ENCODE results near the gene TALDO1. TPM values are rescaled to one million over a fixed set of nuclear protein-coding genes. Genes with fewer than 3 reads are reported as not detected.

TALDO1 gene
- total RNA-seq, 1 experiment from 2014 or later: 137 TPM

- H3K36me3 Mint-ChIP-seq (ENCODE audit: insufficient read depth, unreplicated experiment): peaks cover 37% of the 10 kb centered on the region
- peak; percentile 74 for DNase-seq (ENCODE audit: unreplicated experiment)
- TF ChIP-seq CTCF (IDR thresholded peaks at IDR 0.05; ENCODE audit: unreplicated experiment): no peak
- CTCF ChIA-PET: interaction anchor here (0.6 to 1.9 kb wide), 4 partner anchors 21 to 56 kb away, joined by 3 to 5 read pairs (median 5); no protein-coding TSS in a partner anchor
- POLR2A ChIA-PET: interaction anchor here (0.5 to 5.4 kb wide), 8 partner anchors 22 to 135 kb away, joined by 3 to 57 read pairs (median 4); partner anchors contain the start of gene TALDO1
- peak overlapping the region; percentile 46 for H3K27ac Mint-ChIP-seq (ENCODE audit: low read depth, unreplicated experiment)
- no TSS peak for BruUV-seq (replicated peaks)
- peaks cover 24% of the 10 kb centered on the region for H3K4me1 Mint-ChIP-seq (ENCODE audit: insufficient read depth, unreplicated experiment)
- H3K27me3 Mint-ChIP-seq (ENCODE audit: insufficient read depth, unreplicated experiment): no peaks in the 10 kb centered on the region
- H3K9me3 Mint-ChIP-seq (ENCODE audit: unreplicated experiment): no peaks in the 10 kb centered on the region
- intact Hi-C loops (cut with micrococcal nuclease): no loop called here
- peak overlapping the region; percentile 35 for H3K4me3 Mint-ChIP-seq (ENCODE audit: unreplicated experiment)
Measured at GRCh38 chr11:702462-703461, 44.5 kb upstream of the TALDO1 start.

GRCh38 chr11:703506-703905, 43.8 kb upstream of the TALDO1 start:
- no peak for TF ChIP-seq CTCF (IDR thresholded peaks at IDR 0.05; ENCODE audit: unreplicated experiment)
- Mint-ChIP-seq H3K36me3 (ENCODE audit: insufficient read depth, unreplicated experiment) (peaks cover 32% of the 10 kb centered on the region), H3K27me3 (ENCODE audit: insufficient read depth, unreplicated experiment) (no peaks in the 10 kb centered on the region), H3K27ac (ENCODE audit: low read depth, unreplicated experiment) (peak overlapping the region; percentile 46), H3K4me1 (ENCODE audit: insufficient read depth, unreplicated experiment) (peaks cover 16% of the 10 kb centered on the region), H3K4me3 (ENCODE audit: unreplicated experiment) (peak overlapping the region; percentile 35), H3K9me3 (ENCODE audit: unreplicated experiment) (no peaks in the 10 kb centered on the region)
- intact Hi-C loops (cut with micrococcal nuclease): no loop called here
- DNase-seq (ENCODE audit: unreplicated experiment): no peak
- BruUV-seq (replicated peaks): no TSS peak
- ChIA-PET CTCF (interaction anchor here (0.6 to 1.5 kb wide), 2 partner anchors 25 to 55 kb away, joined by 3 to 5 read pairs; no protein-coding TSS in a partner anchor), POLR2A (interaction anchor here (0.5 to 5.4 kb wide), 7 partner anchors 25 to 297 kb away, joined by 3 to 57 read pairs (median 4); partner anchors contain the start of gene TALDO1)

GRCh38 chr11:704228-704674, 43.0 kb upstream of the TALDO1 start:
- Mint-ChIP-seq H3K27ac (ENCODE audit: low read depth, unreplicated experiment) (no peak overlapping the region), H3K27me3 (ENCODE audit: insufficient read depth, unreplicated experiment) (no peaks in the 10 kb centered on the region), H3K4me3 (ENCODE audit: unreplicated experiment) (no peak overlapping the region), H3K4me1 (ENCODE audit: insufficient read depth, unreplicated experiment) (peaks cover 16% of the 10 kb centered on the region), H3K36me3 (ENCODE audit: insufficient read depth, unreplicated experiment) (peaks cover 32% of the 10 kb centered on the region), H3K9me3 (ENCODE audit: unreplicated experiment) (no peaks in the 10 kb centered on the region)
- BruUV-seq (replicated peaks): no TSS peak
- no peak for DNase-seq (ENCODE audit: unreplicated experiment)
- intact Hi-C loops (cut with micrococcal nuclease): no loop called here
- ChIA-PET POLR2A (interaction anchor here (0.6 to 5.4 kb wide), 9 partner anchors 8 to 297 kb away, joined by 3 to 118 read pairs (median 4); partner anchors contain the start of genes DEAF1, TALDO1 and TMEM80), CTCF (interaction anchor here (1.5 to 1.7 kb wide), 2 partner anchors 9 to 24 kb away, joined by 3 to 5 read pairs; partner anchors contain the start of genes DEAF1 and TMEM80)
- no peak for TF ChIP-seq CTCF (IDR thresholded peaks at IDR 0.05; ENCODE audit: unreplicated experiment)

Measured in MCF 10A (cell line).